H9 (cell line): ENCODE data around the gene DNHD1. TPM values are rescaled to one million over a fixed set of nuclear protein-coding genes. Genes with fewer than 3 reads are reported as not detected.

Experiments used
- DNase-seq: peaks from one replicate; pipeline ENCODE4 v3.0.0-alpha.2; 2017
- H2AFZ ChIP-seq: one replicate; pipeline ENCODE4 v1.6.1; 2013; ENCODE audit warnings: mild to moderate bottlenecking, low read length, control low read depth, moderate library complexity
- H2AK5ac ChIP-seq: 2 replicates; pipeline ENCODE4 v1.6.1; 2013; ENCODE audit warnings: low read length, control low read depth, mixed read lengths; ENCODE audit not compliant: insufficient read length
- H2BK120ac ChIP-seq: one replicate; pipeline ENCODE4 v1.6.1; 2013; ENCODE audit warnings: low read depth, mild to moderate bottlenecking, low read length, control low read depth, inconsistent platforms; ENCODE audit not compliant: poor library complexity, severe bottlenecking
- H2BK12ac ChIP-seq: 2 replicates; pipeline ENCODE4 v1.6.1; 2013; ENCODE audit warnings: low read length, control low read depth, mixed read lengths, low read depth; ENCODE audit not compliant: insufficient read length
- H2BK15ac ChIP-seq: 2 replicates; pipeline ENCODE4 v1.6.1; 2013; ENCODE audit warnings: low read depth, low read length, control low read depth
- H2BK20ac ChIP-seq: one replicate; pipeline ENCODE4 v1.6.1; 2013; ENCODE audit warnings: low read depth, mild to moderate bottlenecking, low read length, control low read depth, inconsistent platforms; ENCODE audit not compliant: poor library complexity, severe bottlenecking
- H2BK5ac ChIP-seq: 2 replicates; pipeline ENCODE4 v1.6.1; 2013; ENCODE audit warnings: low read length, control low read depth, mixed read lengths; ENCODE audit not compliant: insufficient read length
- H3K14ac ChIP-seq: 2 replicates; pipeline ENCODE4 v1.6.1; 2013; ENCODE audit warnings: low read length, control low read depth; ENCODE audit not compliant: insufficient read depth
- H3K18ac ChIP-seq: 2 replicates; pipeline ENCODE4 v1.6.1; 2013; ENCODE audit warnings: low read depth, mild to moderate bottlenecking, mixed read lengths, low read length, control low read depth; ENCODE audit not compliant: insufficient read length
- H3K23ac ChIP-seq: 2 replicates; pipeline ENCODE4 v1.6.1; 2013; ENCODE audit warnings: low read length, control low read depth, mixed read lengths, low read depth; ENCODE audit not compliant: insufficient read length
- H3K23me2 ChIP-seq: 2 replicates; pipeline ENCODE4 v1.6.1; 2013; ENCODE audit warnings: low read depth, mild to moderate bottlenecking, mixed read lengths, low read length, control low read depth; ENCODE audit not compliant: insufficient read length, poor library complexity, severe bottlenecking
- H3K27ac ChIP-seq: 2 replicates; pipeline ENCODE4 v1.5.1; 2013; ENCODE audit warnings: low read length, control low read depth, mixed read lengths, low read depth; ENCODE audit not compliant: insufficient read length
- H3K27me3 ChIP-seq: 2 replicates; pipeline ENCODE4 v1.6.1; 2013; ENCODE audit warnings: low read length, control low read depth, inconsistent platforms; ENCODE audit not compliant: insufficient read depth
- H3K4ac ChIP-seq: 2 replicates; pipeline ENCODE4 v1.6.1; 2013; ENCODE audit warnings: low read depth, mild to moderate bottlenecking, control low read depth, inconsistent platforms, low read length, moderate library complexity
- H3K4me1 ChIP-seq: 2 replicates; pipeline ENCODE4 v1.6.1; 2013; ENCODE audit warnings: low read length, control low read depth, inconsistent platforms; ENCODE audit not compliant: insufficient read depth
- H3K4me2 ChIP-seq: 2 replicates; pipeline ENCODE4 v1.6.1; 2013; ENCODE audit warnings: low read length, control low read depth, mixed read lengths; ENCODE audit not compliant: insufficient read length, insufficient read depth
- H3K56ac ChIP-seq: 2 replicates; pipeline ENCODE4 v1.6.1; 2013; ENCODE audit warnings: low read depth, mild to moderate bottlenecking, mixed read lengths, low read length, control low read depth; ENCODE audit not compliant: insufficient read length
- H3K79me1 ChIP-seq: 2 replicates; pipeline ENCODE4 v1.6.1; 2013; ENCODE audit warnings: low read depth, mild to moderate bottlenecking, moderate library complexity, low read length, control low read depth, inconsistent platforms; ENCODE audit not compliant: insufficient read depth, poor library complexity, severe bottlenecking
- H3K79me2 ChIP-seq: 2 replicates; pipeline ENCODE4 v1.6.1; 2013; ENCODE audit warnings: low read length, control low read depth, inconsistent platforms; ENCODE audit not compliant: insufficient read depth
- H3K9ac ChIP-seq: 2 replicates; pipeline ENCODE4 v1.6.1; 2013; ENCODE audit warnings: low read length, control low read depth, mixed read lengths; ENCODE audit not compliant: insufficient read length; ENCODE audit errors: extremely low read depth
- H3K9me3 ChIP-seq: one replicate; pipeline ENCODE4 v1.6.1; 2013; ENCODE audit warnings: low read depth, low read length, inconsistent platforms; ENCODE audit not compliant: control insufficient read depth
- H3T11ph ChIP-seq: one replicate; pipeline ENCODE4 v1.6.1; 2013; ENCODE audit warnings: mild to moderate bottlenecking, low read length, control low read depth, inconsistent platforms
- H4K20me1 ChIP-seq: one replicate; pipeline ENCODE4 v1.6.1; 2013; ENCODE audit not compliant: control insufficient read depth, insufficient read length, insufficient read depth
- H4K5ac ChIP-seq: 2 replicates; pipeline ENCODE4 v1.6.1; 2013; ENCODE audit warnings: low read depth, mild to moderate bottlenecking, mixed read lengths, low read length, control low read depth; ENCODE audit not compliant: insufficient read length
- H4K8ac ChIP-seq: replicated peaks from 2 replicates; pipeline ENCODE4 v1.6.1; 2013; ENCODE audit warnings: low read length, control low read depth, mixed read lengths, low read depth; ENCODE audit not compliant: insufficient read length
- H4K91ac ChIP-seq: 2 replicates; pipeline ENCODE4 v1.6.1; 2013; ENCODE audit warnings: low read depth, mild to moderate bottlenecking, moderate library complexity, mixed read lengths, low read length, control low read depth; ENCODE audit not compliant: insufficient read length
- H3K27ac Mint-ChIP-seq, 3 experiments: 2 replicates in 2 of 3; 3 replicates in 1 of 3; pipeline ENCODE4 v1.8.0; 2020 to 2021; ENCODE audit warnings: mixed read lengths in 3 of 3, mild to moderate bottlenecking in 1 of 3, moderate library complexity in 1 of 3
- H3K27me3 Mint-ChIP-seq: 2 replicates; pipeline ENCODE4 v1.8.0; 2021; ENCODE audit warnings: low read depth, mild to moderate bottlenecking, moderate library complexity, mixed read lengths
- H3K36me3 Mint-ChIP-seq, 3 experiments: 2 replicates in 2 of 3; 3 replicates in 1 of 3; pipeline ENCODE4 v1.8.0; 2020 to 2021; ENCODE audit warnings: low read depth in 3 of 3, mixed read lengths in 3 of 3; ENCODE audit not compliant: insufficient read depth in 1 of 3
- H3K4me1 Mint-ChIP-seq, 2 experiments: 2 replicates each; pipeline ENCODE4 v1.8.0; 2020; ENCODE audit warnings: mixed read lengths in 2 of 2
- H3K4me3 Mint-ChIP-seq, 2 experiments: 2 replicates in 1 of 2; 3 replicates in 1 of 2; pipeline ENCODE4 v1.8.0; 2020 to 2021; ENCODE audit warnings: mild to moderate bottlenecking in 2 of 2, mixed read lengths in 2 of 2, moderate library complexity in 1 of 2
- H3K9me3 Mint-ChIP-seq, 2 experiments: 2 replicates in 1 of 2; 3 replicates in 1 of 2; pipeline ENCODE4 v1.8.0; 2020; ENCODE audit warnings: mild to moderate bottlenecking in 2 of 2, mixed read lengths in 2 of 2, moderate library complexity in 1 of 2
- CTCF ChIP-seq: fragments of 200-600 bp; sonication (generic); conservative IDR thresholded peaks from 3 replicates; pipeline ENCODE4 v1.8.0; 2021; ENCODE audit warnings: antibody characterized with exemption, mild to moderate bottlenecking
- WGBS: extraction: QIAGEN DNeasy Blood & Tissue Kit; methylation state at CpG from one replicate; pipeline ENCODE4 v1.1.7; 2013; ENCODE audit warnings: missing lambda C conversion rate, low lambda C conversion rate, mixed read lengths; ENCODE audit not compliant: insufficient read length; ENCODE audit errors: extremely low coverage; 5-methylcytosine and 5-hydroxymethylcytosine counted together
- total RNA-seq: library from RNA; stranded (reverse); gene quantifications from 2 replicates; pipeline ENCODE4 v1.2.1, GENCODE V29; 2021

Gene DNHD1
- total RNA-seq, 1 experiment from 2014 or later: 3.5 TPM

GRCh38 chr11:6608011-6608410 lies 110.9 kb downstream of the DNHD1 start:
- DNase-seq: no peak
- H3K9me3 Mint-ChIP-seq: no peaks in the 10 kb centered on the region
- Histone ChIP-seq H2BK15ac (no peak overlapping the region), H2BK5ac (no peak overlapping the region), H3K23ac (no peak overlapping the region), H3K4ac (no peak overlapping the region), H4K5ac (no peak overlapping the region), H2AK5ac (no peak overlapping the region), H4K91ac (no peak overlapping the region), H3K56ac (no peak overlapping the region), H2BK120ac (no peak overlapping the region), H3K4me1 (no peaks in the 10 kb centered on the region; the same call in 1 of the 2 replicates), H3K18ac (no peak overlapping the region), H2BK20ac (no peak overlapping the region), H3K27ac (no peak overlapping the region), H3K27me3 (no peaks in the 10 kb centered on the region), H3K9me3 (no peaks in the 10 kb centered on the region), H4K20me1 (no peaks in the 10 kb centered on the region), H3K23me2 (peaks cover 21% of the 10 kb centered on the region), H3K9ac (no peak overlapping the region), H3K14ac (no peak overlapping the region), H3T11ph (no peak overlapping the region), H4K8ac (no peak overlapping the region), H2BK12ac (no peak overlapping the region), H3K4me2 (no peak overlapping the region), H3K79me1 (no peaks in the 10 kb centered on the region), H3K79me2 (peaks cover 2% of the 10 kb centered on the region; the same call in 1 of the 2 replicates), H2AFZ (no peak overlapping the region)
- peak overlapping the region; percentile 31 to 97 (median 82); a peak in 5 of 7 replicates for H3K27ac Mint-ChIP-seq
- no peak overlapping the region for H3K4me3 Mint-ChIP-seq
- no CpG with 5 or more reads among the region's 9 CpGs for WGBS
- peaks cover 24% of the 10 kb centered on the region in 2 experiments for H3K4me1 Mint-ChIP-seq
- no peaks in the 10 kb centered on the region; the same call in 1 of the 2 replicates for H3K27me3 Mint-ChIP-seq
- TF ChIP-seq CTCF: no peak
- H3K36me3 Mint-ChIP-seq: peaks cover 32 to 51% (median 46%) of the 10 kb centered on the region in 3 experiments; a peak in 6 of 7 replicates
